K562 (cell line): Measurements from ENCODE around the gene ZNF407. TPM values are rescaled to one million over a fixed set of nuclear protein-coding genes. Genes with fewer than 3 reads are reported as not detected.

Source experiments
- ATAC-seq: fragments of 200-7000 bp; cut with Tn5 transposase; 3 replicates; pipeline ENCODE4 v1.9.1; 2020; ENCODE audit warnings: moderate library complexity
- BruUV-seq: library from RNA; stranded (reverse); fragments of 400-500 nt; replicated peaks from 2 replicates; lab custom pipeline; 2021; lab: Mats Ljungman, UMichigan
- CTCF ChIA-PET: fragments of 300-600 bp; formaldehyde crosslinking; extraction: SDS; loops from one replicate; lab custom pipeline; 2021; ENCODE audit warnings: low intra/inter-chr PET ratio; lab: Yijun Ruan, JAX
- POLR2A ChIA-PET: fragments of 300-600, 350-650 bp; sonication (Branson Sonifier 250); formaldehyde crosslinking; extraction: SDS; loops from one replicate; lab custom pipeline; 2021; ENCODE audit warnings: antibody characterized with exemption, inconsistent platforms; lab: Yijun Ruan, JAX
- DNase-seq, 4 experiments: peaks; one replicate each; pipeline versions ENCODE4 v3.0.0 to v3.0.0-alpha.2; 2011 to 2018; ENCODE audit warnings: low spot score in 3 of 4, mixed read lengths in 3 of 4; ENCODE audit errors: extremely low read depth in 1 of 4
- FAIRE-seq: peaks from 2 replicates; lab custom pipeline; 2011; peaks lifted over from hg19 to GRCh38; lab: Jason Lieb, UNC
- H2AFZ ChIP-seq: 2 replicates; pipeline ENCODE4 v1.6.0; 2011; ENCODE audit warnings: low read depth, low read length, control low read depth, inconsistent platforms
- H3K27ac ChIP-seq: fragments of 200-600 bp; 3 replicates; pipeline ENCODE4 v1.8.0; 2011; ENCODE audit warnings: low read depth, mild to moderate bottlenecking, control low read depth, inconsistent platforms, low read length, moderate library complexity, mixed read lengths; ENCODE audit errors: extremely low read depth
- H3K27me3 ChIP-seq, 2 experiments: fragments of 300-600 bp in 1 of 2; 2 replicates in 1 of 2; 3 replicates in 1 of 2; pipeline versions ENCODE4 v1.6.0 to v1.8.0; 2011; ENCODE audit warnings: inconsistent platforms in 2 of 2, low read length in 2 of 2, mild to moderate bottlenecking in 1 of 2, mixed read lengths in 1 of 2, moderate library complexity in 1 of 2; ENCODE audit not compliant: control insufficient read depth in 2 of 2, insufficient read depth in 2 of 2
- H3K36me3 ChIP-seq: fragments of 300-600 bp; 3 replicates; pipeline ENCODE4 v1.8.0; 2011; ENCODE audit warnings: mild to moderate bottlenecking, low read length, inconsistent platforms; ENCODE audit not compliant: control insufficient read depth, insufficient read depth
- H3K4me1 ChIP-seq, 2 experiments: fragments of 200-600 bp in 1 of 2; replicated peaks in 1 of 2; 2 replicates in 1 of 2; 3 replicates in 1 of 2; pipeline versions ENCODE4 v1.5.1 to v1.8.0; 2011; ENCODE audit warnings: inconsistent platforms in 2 of 2, low read length in 2 of 2, mild to moderate bottlenecking in 1 of 2, mixed read lengths in 1 of 2, moderate library complexity in 1 of 2; ENCODE audit not compliant: control insufficient read depth in 2 of 2, insufficient read depth in 2 of 2
- H3K4me2 ChIP-seq: 2 replicates; pipeline ENCODE4 v1.6.1; 2011; ENCODE audit warnings: low read length, control low read depth, inconsistent platforms, mixed read lengths; ENCODE audit not compliant: insufficient read depth
- H3K4me3 ChIP-seq: fragments of 200-600 bp; sonication (generic), shearing (Covaris generic); 2 replicates; pipeline ENCODE4 v1.5.1; 2016; ENCODE audit warnings: control low read depth, inconsistent platforms
- H3K79me2 ChIP-seq: fragments of 200-600 bp; 3 replicates; pipeline ENCODE4 v1.8.0; 2011; ENCODE audit warnings: low read length, inconsistent platforms; ENCODE audit not compliant: control insufficient read depth, insufficient read depth
- H3K9ac ChIP-seq, 2 experiments: 2 replicates each; pipeline versions ENCODE4 v1.6.0 to v1.6.1; 2011; ENCODE audit warnings: low read depth in 2 of 2, low read length in 2 of 2, control low read depth in 1 of 2, inconsistent platforms in 1 of 2, mild to moderate bottlenecking in 1 of 2, mixed read lengths in 1 of 2; ENCODE audit not compliant: insufficient read depth in 1 of 2
- H3K9me1 ChIP-seq: one replicate; pipeline ENCODE4 v1.6.0; 2011; ENCODE audit warnings: inconsistent platforms, mild to moderate bottlenecking, low read length, moderate library complexity; ENCODE audit not compliant: control insufficient read depth, insufficient read depth
- H3K9me3 ChIP-seq: replicated peaks from 2 replicates; pipeline ENCODE4 v1.5.1; 2011; ENCODE audit warnings: low read depth, low read length, inconsistent platforms; ENCODE audit not compliant: control insufficient read depth, insufficient read depth
- H4K20me1 ChIP-seq: replicated peaks from 2 replicates; pipeline ENCODE4 v1.6.1; 2011; ENCODE audit warnings: low read length, inconsistent platforms, mixed read lengths; ENCODE audit not compliant: control insufficient read depth, insufficient read depth
- ARHGAP35 ChIP-seq: fragments of 450-650 bp; IDR thresholded peaks from 2 replicates; pipeline ENCODE4 v1.6.1; 2018; ENCODE audit not compliant: partially characterized antibody
- ETS2 ChIP-seq: IDR thresholded peaks from 2 replicates; pipeline ENCODE4 v1.6.1; 2016; ENCODE audit warnings: borderline replicate concordance, missing genetic modification characterization, mild to moderate bottlenecking, moderate library complexity, missing compliant biosample characterization; ENCODE audit not compliant: poor library complexity, severe bottlenecking
- JUNB ChIP-seq: fragments of 450-650 bp; formaldehyde crosslinking; conservative IDR thresholded peaks from 2 replicates; pipeline ENCODE4 v1.4.0; 2020; ENCODE audit warnings: mild to moderate bottlenecking
- SRF ChIP-seq, 2 experiments: fragments of 250-450, 450-650 bp in 1 of 2; sonication (Bioruptor Pico) in 1 of 2; sonication (generic) in 1 of 2; formaldehyde crosslinking; IDR thresholded peaks; 2 replicates each; pipeline versions ENCODE4 v1.5.0 to v1.5.1; 2020 to 2022; ENCODE audit warnings: mild to moderate bottlenecking in 1 of 2, missing genetic modification reagents in 1 of 2
- SRSF9 ChIP-seq: fragments of 200-400 bp; formaldehyde crosslinking; IDR thresholded peaks from 2 replicates; pipeline ENCODE4 v1.6.1; 2017; ENCODE audit warnings: low read depth, low read length, borderline replicate concordance
- TRIM24 ChIP-seq, 2 experiments: fragments of 450-650 bp; IDR thresholded peaks; 2 replicates each; pipeline ENCODE4 v1.6.1; 2016
- ZNF121 ChIP-seq: sonication (generic); formaldehyde crosslinking; conservative IDR thresholded peaks from 2 replicates; pipeline ENCODE4 v1.8.0; 2022; ENCODE audit warnings: missing genetic modification reagents
- ZNF263 ChIP-seq: sonication (generic); formaldehyde crosslinking; IDR thresholded peaks from 2 replicates; pipeline ENCODE4 v1.8.0; 2022; ENCODE audit warnings: mild to moderate bottlenecking, missing genetic modification reagents, borderline replicate concordance
- ZNF274 ChIP-seq: IDR thresholded peaks from 2 replicates; pipeline ENCODE4 v1.6.1; 2011; ENCODE audit warnings: low read depth, mild to moderate bottlenecking, low read length, moderate library complexity, borderline replicate concordance
- in situ Hi-C: fragments of 300-500 bp; cut with MboI; formaldehyde crosslinking; loops from 4 replicates; pipeline ENCODE4 v1.15.0; 2018; ENCODE audit warnings: inconsistent platforms, mixed read lengths
- intact Hi-C: fragments of 100-400 bp; cut with micrococcal nuclease; formaldehyde crosslinking; loops from 2 replicates; pipeline ENCODE4 v1.14.2; 2022
- polyA plus RNA-seq, 8 experiments: library from polyadenylated mRNA; depleted of rRNA in 4 of 8; stranded (reverse) in 5 of 8; unstranded in 3 of 8; fragments of >200 nt; fragmentation: Nextera tagmentation in 2 of 8; fragmentation: Illumina TruSeq in 1 of 8; extraction: Ambion mirVana in 2 of 8; extraction: Trizol in 1 of 8; gene quantifications; 2 replicates each; pipeline versions ENCODE4 v1.2.1 to v1.2.3, GENCODE V29; 2011 to 2014; ENCODE audit warnings: inconsistent platforms in 1 of 8, missing spikeins in 1 of 8
- total RNA-seq, 7 experiments: library from RNA; depleted of rRNA in 6 of 7; stranded (reverse); fragments of >200 nt in 6 of 7; fragmentation: Illumina TruSeq in 2 of 7; extraction: Trizol in 2 of 7; gene quantifications; 2 replicates each; pipeline versions ENCODE4 v1.2.1 to v1.2.3, GENCODE V29; 2011 to 2021; ENCODE audit warnings: low replicate concordance in 1 of 7
- TF ChIP-seq, protein P1 (sequence below): fragments of 200-600 bp; sonication (generic); IDR thresholded peaks from one replicate; pipeline ENCODE4 v1.6.1; 2012; ENCODE audit warnings: mild to moderate bottlenecking, low read depth, low read length, inconsistent platforms
- TF ChIP-seq, protein P2 (sequence below): IDR thresholded peaks from 2 replicates; pipeline ENCODE4 v1.6.1; 2011; ENCODE audit not compliant: insufficient read length; ENCODE audit errors: extremely low read depth

The ZNF407 gene
- total and polyA plus RNA-seq, 9 of the 15 experiments (the other 6 are each of a cell fraction or from before 2014, with no cell fraction given): 0.21 to 5.4 (median 2.3) TPM

DNA sequence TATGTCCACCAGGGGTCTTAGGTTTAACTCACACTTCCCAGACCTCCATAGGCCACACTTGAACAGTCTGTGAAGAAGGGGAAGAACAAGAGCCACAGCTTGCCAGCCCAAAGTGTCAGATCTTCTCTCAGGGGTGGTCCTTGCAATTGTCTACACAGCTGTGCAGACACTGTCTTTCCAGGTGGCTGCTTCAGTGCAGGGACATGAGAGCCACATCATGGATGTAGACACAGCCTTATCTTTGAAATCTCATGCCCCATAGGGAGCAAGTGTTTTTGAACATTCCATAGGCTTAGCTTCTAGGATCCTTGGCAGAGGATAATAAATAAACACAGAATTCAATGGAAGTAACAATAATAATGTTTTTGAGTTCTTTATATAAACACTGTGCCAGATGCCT is 6.7 kb downstream of the ZNF407 start:
- ChIA-PET POLR2A (no interaction called here), CTCF (no interaction called here)
- Histone ChIP-seq H2AFZ (no peak overlapping the region), H3K4me3 (no peak overlapping the region), H4K20me1 (no peaks in the 10 kb centered on the region), H3K9me1 (no peaks in the 10 kb centered on the region), H3K79me2 (peaks cover 12% of the 10 kb centered on the region), H3K27me3 (no peaks in the 10 kb centered on the region), H3K4me1 (no peaks in the 10 kb centered on the region; a peak in 1 of 5 replicates), H3K9ac (no peak overlapping the region), H3K4me2 (no peak overlapping the region), H3K36me3 (no peaks in the 10 kb centered on the region), H3K9me3 (no peaks in the 10 kb centered on the region), H3K27ac (no peak overlapping the region)
- intact Hi-C loops (no loop called here), in situ Hi-C loops (no loop called here)
- TF ChIP-seq, protein P1, sequence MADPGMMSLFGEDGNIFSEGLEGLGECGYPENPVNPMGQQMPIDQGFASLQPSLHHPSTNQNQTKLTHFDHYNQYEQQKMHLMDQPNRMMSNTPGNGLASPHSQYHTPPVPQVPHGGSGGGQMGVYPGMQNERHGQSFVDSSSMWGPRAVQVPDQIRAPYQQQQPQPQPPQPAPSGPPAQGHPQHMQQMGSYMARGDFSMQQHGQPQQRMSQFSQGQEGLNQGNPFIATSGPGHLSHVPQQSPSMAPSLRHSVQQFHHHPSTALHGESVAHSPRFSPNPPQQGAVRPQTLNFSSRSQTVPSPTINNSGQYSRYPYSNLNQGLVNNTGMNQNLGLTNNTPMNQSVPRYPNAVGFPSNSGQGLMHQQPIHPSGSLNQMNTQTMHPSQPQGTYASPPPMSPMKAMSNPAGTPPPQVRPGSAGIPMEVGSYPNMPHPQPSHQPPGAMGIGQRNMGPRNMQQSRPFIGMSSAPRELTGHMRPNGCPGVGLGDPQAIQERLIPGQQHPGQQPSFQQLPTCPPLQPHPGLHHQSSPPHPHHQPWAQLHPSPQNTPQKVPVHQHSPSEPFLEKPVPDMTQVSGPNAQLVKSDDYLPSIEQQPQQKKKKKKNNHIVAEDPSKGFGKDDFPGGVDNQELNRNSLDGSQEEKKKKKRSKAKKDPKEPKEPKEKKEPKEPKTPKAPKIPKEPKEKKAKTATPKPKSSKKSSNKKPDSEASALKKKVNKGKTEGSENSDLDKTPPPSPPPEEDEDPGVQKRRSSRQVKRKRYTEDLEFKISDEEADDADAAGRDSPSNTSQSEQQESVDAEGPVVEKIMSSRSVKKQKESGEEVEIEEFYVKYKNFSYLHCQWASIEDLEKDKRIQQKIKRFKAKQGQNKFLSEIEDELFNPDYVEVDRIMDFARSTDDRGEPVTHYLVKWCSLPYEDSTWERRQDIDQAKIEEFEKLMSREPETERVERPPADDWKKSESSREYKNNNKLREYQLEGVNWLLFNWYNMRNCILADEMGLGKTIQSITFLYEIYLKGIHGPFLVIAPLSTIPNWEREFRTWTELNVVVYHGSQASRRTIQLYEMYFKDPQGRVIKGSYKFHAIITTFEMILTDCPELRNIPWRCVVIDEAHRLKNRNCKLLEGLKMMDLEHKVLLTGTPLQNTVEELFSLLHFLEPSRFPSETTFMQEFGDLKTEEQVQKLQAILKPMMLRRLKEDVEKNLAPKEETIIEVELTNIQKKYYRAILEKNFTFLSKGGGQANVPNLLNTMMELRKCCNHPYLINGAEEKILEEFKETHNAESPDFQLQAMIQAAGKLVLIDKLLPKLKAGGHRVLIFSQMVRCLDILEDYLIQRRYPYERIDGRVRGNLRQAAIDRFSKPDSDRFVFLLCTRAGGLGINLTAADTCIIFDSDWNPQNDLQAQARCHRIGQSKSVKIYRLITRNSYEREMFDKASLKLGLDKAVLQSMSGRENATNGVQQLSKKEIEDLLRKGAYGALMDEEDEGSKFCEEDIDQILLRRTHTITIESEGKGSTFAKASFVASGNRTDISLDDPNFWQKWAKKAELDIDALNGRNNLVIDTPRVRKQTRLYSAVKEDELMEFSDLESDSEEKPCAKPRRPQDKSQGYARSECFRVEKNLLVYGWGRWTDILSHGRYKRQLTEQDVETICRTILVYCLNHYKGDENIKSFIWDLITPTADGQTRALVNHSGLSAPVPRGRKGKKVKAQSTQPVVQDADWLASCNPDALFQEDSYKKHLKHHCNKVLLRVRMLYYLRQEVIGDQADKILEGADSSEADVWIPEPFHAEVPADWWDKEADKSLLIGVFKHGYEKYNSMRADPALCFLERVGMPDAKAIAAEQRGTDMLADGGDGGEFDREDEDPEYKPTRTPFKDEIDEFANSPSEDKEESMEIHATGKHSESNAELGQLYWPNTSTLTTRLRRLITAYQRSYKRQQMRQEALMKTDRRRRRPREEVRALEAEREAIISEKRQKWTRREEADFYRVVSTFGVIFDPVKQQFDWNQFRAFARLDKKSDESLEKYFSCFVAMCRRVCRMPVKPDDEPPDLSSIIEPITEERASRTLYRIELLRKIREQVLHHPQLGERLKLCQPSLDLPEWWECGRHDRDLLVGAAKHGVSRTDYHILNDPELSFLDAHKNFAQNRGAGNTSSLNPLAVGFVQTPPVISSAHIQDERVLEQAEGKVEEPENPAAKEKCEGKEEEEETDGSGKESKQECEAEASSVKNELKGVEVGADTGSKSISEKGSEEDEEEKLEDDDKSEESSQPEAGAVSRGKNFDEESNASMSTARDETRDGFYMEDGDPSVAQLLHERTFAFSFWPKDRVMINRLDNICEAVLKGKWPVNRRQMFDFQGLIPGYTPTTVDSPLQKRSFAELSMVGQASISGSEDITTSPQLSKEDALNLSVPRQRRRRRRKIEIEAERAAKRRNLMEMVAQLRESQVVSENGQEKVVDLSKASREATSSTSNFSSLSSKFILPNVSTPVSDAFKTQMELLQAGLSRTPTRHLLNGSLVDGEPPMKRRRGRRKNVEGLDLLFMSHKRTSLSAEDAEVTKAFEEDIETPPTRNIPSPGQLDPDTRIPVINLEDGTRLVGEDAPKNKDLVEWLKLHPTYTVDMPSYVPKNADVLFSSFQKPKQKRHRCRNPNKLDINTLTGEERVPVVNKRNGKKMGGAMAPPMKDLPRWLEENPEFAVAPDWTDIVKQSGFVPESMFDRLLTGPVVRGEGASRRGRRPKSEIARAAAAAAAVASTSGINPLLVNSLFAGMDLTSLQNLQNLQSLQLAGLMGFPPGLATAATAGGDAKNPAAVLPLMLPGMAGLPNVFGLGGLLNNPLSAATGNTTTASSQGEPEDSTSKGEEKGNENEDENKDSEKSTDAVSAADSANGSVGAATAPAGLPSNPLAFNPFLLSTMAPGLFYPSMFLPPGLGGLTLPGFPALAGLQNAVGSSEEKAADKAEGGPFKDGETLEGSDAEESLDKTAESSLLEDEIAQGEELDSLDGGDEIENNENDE: no peak
- no peak for TF ChIP-seq JUNB (CRISPR knock-in tag)
- no peak for TF ChIP-seq SRF (CRISPR knock-in tag; IDR thresholded peaks at IDR 0.05)
- no peak for TF ChIP-seq ZNF263 (CRISPR knock-in tag)
- no peak for TF ChIP-seq ETS2 (tag)
- no peak for TF ChIP-seq ZNF121 (CRISPR knock-in tag)
- no peak for TF ChIP-seq TRIM24 (IDR thresholded peaks at IDR 0.05)
- TF ChIP-seq ARHGAP35: no peak
- TF ChIP-seq SRSF9: no peak
- no peak for TF ChIP-seq ZNF274
- TF ChIP-seq, protein P2, sequence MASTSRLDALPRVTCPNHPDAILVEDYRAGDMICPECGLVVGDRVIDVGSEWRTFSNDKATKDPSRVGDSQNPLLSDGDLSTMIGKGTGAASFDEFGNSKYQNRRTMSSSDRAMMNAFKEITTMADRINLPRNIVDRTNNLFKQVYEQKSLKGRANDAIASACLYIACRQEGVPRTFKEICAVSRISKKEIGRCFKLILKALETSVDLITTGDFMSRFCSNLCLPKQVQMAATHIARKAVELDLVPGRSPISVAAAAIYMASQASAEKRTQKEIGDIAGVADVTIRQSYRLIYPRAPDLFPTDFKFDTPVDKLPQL: no peak
- FAIRE-seq: no peak
- BruUV-seq: no TSS peak
- no peak for DNase-seq
- no peak for ATAC-seq
